H1 (cell line): ENCODE measurements around the gene POLR3C. TPM values are rescaled to one million over a fixed set of nuclear protein-coding genes. Genes with fewer than 3 reads are reported as not detected.
A peak's percentile ranks its signal among the peaks of the same experiment; 100 is the strongest.

Experiments used
- CTBP2 ChIP-seq: IDR thresholded peaks from 2 replicates; pipeline ENCODE4 v1.7.0; 2011; ENCODE audit warnings: borderline replicate concordance, mild to moderate bottlenecking, moderate library complexity, mixed read lengths, low read length; ENCODE audit not compliant: insufficient read depth, insufficient read length
- HDAC2 ChIP-seq, 2 experiments: fragments of 300-600 bp in 1 of 2; sonication (generic) in 1 of 2; IDR thresholded peaks; 2 replicates each; pipeline ENCODE4 v1.6.1; 2011 to 2012; ENCODE audit warnings: low read depth in 2 of 2, low read length in 2 of 2, mild to moderate bottlenecking in 2 of 2, moderate library complexity in 2 of 2, borderline replicate concordance in 1 of 2, inconsistent platforms in 1 of 2
- JUN ChIP-seq: IDR thresholded peaks from 2 replicates; pipeline ENCODE4 v1.6.1; 2011; ENCODE audit warnings: low read depth, mild to moderate bottlenecking, improper control_type of control experiment, low read length
- POLR2A ChIP-seq, 2 experiments: IDR thresholded peaks; 1 replicate in 1 of 2; 2 replicates in 1 of 2; pipeline ENCODE4 v1.6.1; 2011; ENCODE audit warnings: low read depth in 2 of 2, low read length in 2 of 2, mild to moderate bottlenecking in 2 of 2; ENCODE audit errors: control extremely low read depth in 1 of 2
- SAP30 ChIP-seq: fragments of 300-600 bp; sonication (generic); IDR thresholded peaks from 2 replicates; pipeline ENCODE4 v1.7.1; 2012; ENCODE audit warnings: low read length, moderate library complexity, mild to moderate bottlenecking, inconsistent platforms; ENCODE audit not compliant: insufficient read depth, insufficient replicate concordance
- SRF ChIP-seq: IDR thresholded peaks from 2 replicates; pipeline ENCODE4 v1.6.1; 2011; ENCODE audit warnings: mild to moderate bottlenecking, low read depth, low read length, moderate library complexity
- polyA plus RNA-seq, 7 experiments: library from polyadenylated mRNA; depleted of rRNA in 3 of 7; stranded (reverse) in 5 of 7; unstranded in 2 of 7; fragments of >200 nt in 5 of 7; fragments of 200-250 nt in 2 of 7; gene quantifications; 1 replicate in 5 of 7; 2 replicates in 1 of 7; 4 replicates in 1 of 7; pipeline versions ENCODE4 v1.2.1 to v1.2.3, GENCODE V29; 2011 to 2013; ENCODE audit warnings: missing spikeins in 2 of 7, mixed read lengths in 2 of 7
- total RNA-seq: library from RNA; stranded (reverse); fragmentation: NEBNext Ultra II Directional; extraction: Animal tissue kit (Norgen Biotek cat#: 25700); gene quantifications from 2 replicates; pipeline ENCODE4 v1.2.1, GENCODE V29; 2021
- TF ChIP-seq, protein P1 (sequence below): fragments of 300-600 bp; sonication (generic); IDR thresholded peaks from 2 replicates; pipeline ENCODE4 v1.7.1; 2012; ENCODE audit warnings: low read length, moderate library complexity, mild to moderate bottlenecking, inconsistent platforms; ENCODE audit not compliant: insufficient replicate concordance
- TF ChIP-seq, protein P2 (sequence below): IDR thresholded peaks from 2 replicates; pipeline ENCODE4 v1.6.1; 2011; ENCODE audit warnings: low read length, improper control_type of control experiment
- TF ChIP-seq, protein P3 (sequence below): IDR thresholded peaks from 2 replicates; pipeline ENCODE4 v1.6.1; 2012; ENCODE audit warnings: inconsistent platforms

Gene POLR3C
- total and polyA plus RNA-seq, 2 of the 8 experiments (the other 6 are each of a cell fraction or from before 2014, with no cell fraction given): 26.8 TPM

DNA sequence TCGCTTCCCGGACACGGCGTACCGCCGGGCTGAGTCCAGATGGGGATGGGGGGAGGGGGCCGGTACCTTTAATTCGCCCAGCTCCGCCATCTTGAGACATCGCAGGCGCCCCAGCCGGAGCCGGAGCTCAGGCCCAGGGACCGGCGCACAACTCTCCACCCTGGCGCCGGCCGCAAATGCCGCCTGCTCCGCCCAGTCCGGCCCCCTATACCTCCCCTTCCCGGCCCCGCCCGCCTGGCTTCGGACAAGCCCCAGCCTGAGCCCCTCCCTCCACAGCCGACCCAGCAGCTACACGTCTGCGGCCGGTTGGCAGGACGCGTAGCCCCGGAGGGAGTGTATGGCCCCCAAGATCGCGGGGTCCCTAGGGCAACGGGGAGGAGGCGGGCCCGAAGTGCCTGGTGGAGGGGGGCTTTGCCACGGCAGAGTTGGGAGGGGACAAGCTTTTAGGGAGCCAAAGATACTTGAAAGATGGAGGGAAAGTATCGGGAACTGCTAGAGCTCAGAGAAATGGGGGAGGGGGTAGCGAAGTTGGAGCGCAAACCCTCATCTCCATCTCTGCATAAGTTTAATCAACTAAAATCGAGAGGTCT is 35.0 kb downstream of the POLR3C start, which contains the start of gene PIAS3 (continued):
- TF ChIP-seq, protein P1, sequence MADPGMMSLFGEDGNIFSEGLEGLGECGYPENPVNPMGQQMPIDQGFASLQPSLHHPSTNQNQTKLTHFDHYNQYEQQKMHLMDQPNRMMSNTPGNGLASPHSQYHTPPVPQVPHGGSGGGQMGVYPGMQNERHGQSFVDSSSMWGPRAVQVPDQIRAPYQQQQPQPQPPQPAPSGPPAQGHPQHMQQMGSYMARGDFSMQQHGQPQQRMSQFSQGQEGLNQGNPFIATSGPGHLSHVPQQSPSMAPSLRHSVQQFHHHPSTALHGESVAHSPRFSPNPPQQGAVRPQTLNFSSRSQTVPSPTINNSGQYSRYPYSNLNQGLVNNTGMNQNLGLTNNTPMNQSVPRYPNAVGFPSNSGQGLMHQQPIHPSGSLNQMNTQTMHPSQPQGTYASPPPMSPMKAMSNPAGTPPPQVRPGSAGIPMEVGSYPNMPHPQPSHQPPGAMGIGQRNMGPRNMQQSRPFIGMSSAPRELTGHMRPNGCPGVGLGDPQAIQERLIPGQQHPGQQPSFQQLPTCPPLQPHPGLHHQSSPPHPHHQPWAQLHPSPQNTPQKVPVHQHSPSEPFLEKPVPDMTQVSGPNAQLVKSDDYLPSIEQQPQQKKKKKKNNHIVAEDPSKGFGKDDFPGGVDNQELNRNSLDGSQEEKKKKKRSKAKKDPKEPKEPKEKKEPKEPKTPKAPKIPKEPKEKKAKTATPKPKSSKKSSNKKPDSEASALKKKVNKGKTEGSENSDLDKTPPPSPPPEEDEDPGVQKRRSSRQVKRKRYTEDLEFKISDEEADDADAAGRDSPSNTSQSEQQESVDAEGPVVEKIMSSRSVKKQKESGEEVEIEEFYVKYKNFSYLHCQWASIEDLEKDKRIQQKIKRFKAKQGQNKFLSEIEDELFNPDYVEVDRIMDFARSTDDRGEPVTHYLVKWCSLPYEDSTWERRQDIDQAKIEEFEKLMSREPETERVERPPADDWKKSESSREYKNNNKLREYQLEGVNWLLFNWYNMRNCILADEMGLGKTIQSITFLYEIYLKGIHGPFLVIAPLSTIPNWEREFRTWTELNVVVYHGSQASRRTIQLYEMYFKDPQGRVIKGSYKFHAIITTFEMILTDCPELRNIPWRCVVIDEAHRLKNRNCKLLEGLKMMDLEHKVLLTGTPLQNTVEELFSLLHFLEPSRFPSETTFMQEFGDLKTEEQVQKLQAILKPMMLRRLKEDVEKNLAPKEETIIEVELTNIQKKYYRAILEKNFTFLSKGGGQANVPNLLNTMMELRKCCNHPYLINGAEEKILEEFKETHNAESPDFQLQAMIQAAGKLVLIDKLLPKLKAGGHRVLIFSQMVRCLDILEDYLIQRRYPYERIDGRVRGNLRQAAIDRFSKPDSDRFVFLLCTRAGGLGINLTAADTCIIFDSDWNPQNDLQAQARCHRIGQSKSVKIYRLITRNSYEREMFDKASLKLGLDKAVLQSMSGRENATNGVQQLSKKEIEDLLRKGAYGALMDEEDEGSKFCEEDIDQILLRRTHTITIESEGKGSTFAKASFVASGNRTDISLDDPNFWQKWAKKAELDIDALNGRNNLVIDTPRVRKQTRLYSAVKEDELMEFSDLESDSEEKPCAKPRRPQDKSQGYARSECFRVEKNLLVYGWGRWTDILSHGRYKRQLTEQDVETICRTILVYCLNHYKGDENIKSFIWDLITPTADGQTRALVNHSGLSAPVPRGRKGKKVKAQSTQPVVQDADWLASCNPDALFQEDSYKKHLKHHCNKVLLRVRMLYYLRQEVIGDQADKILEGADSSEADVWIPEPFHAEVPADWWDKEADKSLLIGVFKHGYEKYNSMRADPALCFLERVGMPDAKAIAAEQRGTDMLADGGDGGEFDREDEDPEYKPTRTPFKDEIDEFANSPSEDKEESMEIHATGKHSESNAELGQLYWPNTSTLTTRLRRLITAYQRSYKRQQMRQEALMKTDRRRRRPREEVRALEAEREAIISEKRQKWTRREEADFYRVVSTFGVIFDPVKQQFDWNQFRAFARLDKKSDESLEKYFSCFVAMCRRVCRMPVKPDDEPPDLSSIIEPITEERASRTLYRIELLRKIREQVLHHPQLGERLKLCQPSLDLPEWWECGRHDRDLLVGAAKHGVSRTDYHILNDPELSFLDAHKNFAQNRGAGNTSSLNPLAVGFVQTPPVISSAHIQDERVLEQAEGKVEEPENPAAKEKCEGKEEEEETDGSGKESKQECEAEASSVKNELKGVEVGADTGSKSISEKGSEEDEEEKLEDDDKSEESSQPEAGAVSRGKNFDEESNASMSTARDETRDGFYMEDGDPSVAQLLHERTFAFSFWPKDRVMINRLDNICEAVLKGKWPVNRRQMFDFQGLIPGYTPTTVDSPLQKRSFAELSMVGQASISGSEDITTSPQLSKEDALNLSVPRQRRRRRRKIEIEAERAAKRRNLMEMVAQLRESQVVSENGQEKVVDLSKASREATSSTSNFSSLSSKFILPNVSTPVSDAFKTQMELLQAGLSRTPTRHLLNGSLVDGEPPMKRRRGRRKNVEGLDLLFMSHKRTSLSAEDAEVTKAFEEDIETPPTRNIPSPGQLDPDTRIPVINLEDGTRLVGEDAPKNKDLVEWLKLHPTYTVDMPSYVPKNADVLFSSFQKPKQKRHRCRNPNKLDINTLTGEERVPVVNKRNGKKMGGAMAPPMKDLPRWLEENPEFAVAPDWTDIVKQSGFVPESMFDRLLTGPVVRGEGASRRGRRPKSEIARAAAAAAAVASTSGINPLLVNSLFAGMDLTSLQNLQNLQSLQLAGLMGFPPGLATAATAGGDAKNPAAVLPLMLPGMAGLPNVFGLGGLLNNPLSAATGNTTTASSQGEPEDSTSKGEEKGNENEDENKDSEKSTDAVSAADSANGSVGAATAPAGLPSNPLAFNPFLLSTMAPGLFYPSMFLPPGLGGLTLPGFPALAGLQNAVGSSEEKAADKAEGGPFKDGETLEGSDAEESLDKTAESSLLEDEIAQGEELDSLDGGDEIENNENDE: no peak
- no peak for TF ChIP-seq JUN
- no peak for TF ChIP-seq SRF
- no peak; a peak in 1 of 4 replicates for TF ChIP-seq HDAC2 (IDR thresholded peaks at IDR 0.05; ENCODE audit: borderline replicate concordance in 1 of 2, low read depth in 2 of 2, low read length in 2 of 2)
- TF ChIP-seq SAP30: peak; percentile 51
- TF ChIP-seq, protein P2, sequence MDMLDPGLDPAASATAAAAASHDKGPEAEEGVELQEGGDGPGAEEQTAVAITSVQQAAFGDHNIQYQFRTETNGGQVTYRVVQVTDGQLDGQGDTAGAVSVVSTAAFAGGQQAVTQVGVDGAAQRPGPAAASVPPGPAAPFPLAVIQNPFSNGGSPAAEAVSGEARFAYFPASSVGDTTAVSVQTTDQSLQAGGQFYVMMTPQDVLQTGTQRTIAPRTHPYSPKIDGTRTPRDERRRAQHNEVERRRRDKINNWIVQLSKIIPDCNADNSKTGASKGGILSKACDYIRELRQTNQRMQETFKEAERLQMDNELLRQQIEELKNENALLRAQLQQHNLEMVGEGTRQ: no peak
- TF ChIP-seq, protein P3, sequence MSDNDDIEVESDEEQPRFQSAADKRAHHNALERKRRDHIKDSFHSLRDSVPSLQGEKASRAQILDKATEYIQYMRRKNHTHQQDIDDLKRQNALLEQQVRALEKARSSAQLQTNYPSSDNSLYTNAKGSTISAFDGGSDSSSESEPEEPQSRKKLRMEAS: no peak
- TF ChIP-seq CTBP2: no peak
- no peak; a peak in 1 of 3 replicates for TF ChIP-seq POLR2A (IDR thresholded peaks at IDR 0.05; ENCODE audit: control extremely low read depth in 1 of 2, low read depth in 2 of 2, low read length in 2 of 2)
